ENCODE measurements around the gene FHOD3. TPM values are rescaled to one million over a fixed set of nuclear protein-coding genes. Genes with fewer than 3 reads are reported as not detected.

Gene FHOD3
- total and polyA plus RNA-seq, 7 experiments from 2014 or later, result not detected

- Histone ChIP-seq H3K9me3 (ENCODE audit: control insufficient read depth in 2 of 3, low read length in 3 of 3) (no peaks in the 10 kb centered on the region), H3K4me3 (ENCODE audit: low read length) (no peak overlapping the region), H3K4me1 (ENCODE audit: control insufficient read depth in 2 of 2, insufficient read depth in 2 of 2, low read length in 2 of 2) (no peaks in the 10 kb centered on the region), H3K27me3 (ENCODE audit: control insufficient read depth in 2 of 2, insufficient read depth in 2 of 2, low read length in 2 of 2) (no peaks in the 10 kb centered on the region), H3K36me3 (ENCODE audit: control insufficient read depth in 2 of 3, insufficient read depth in 3 of 3, low read length in 3 of 3) (no peaks in the 10 kb centered on the region), H3K27ac (ENCODE audit: low read depth, low read length) (no peak overlapping the region)
- H3K27ac Mint-ChIP-seq, result no peak overlapping the region
- ATAC-seq, result no peak
- POLR2A ChIA-PET, result no interaction called here
- H3K27me3 Mint-ChIP-seq, result peaks cover 0 to 35% (median 24%) of the 10 kb centered on the region in 5 donors
- peaks cover 0 to 2% (median 0%) of the 10 kb centered on the region in 7 donors for H3K4me1 Mint-ChIP-seq
- H3K36me3 Mint-ChIP-seq, result no peaks in the 10 kb centered on the region
- CTCF ChIA-PET, result no interaction called here
- no peak for DNase-seq
- H3K9me3 Mint-ChIP-seq, result peaks cover 0 to 5% (median 0%) of the 10 kb centered on the region in 11 donors
- intact Hi-C loops (cut with micrococcal nuclease), result no loop called here
- no peak overlapping the region for H3K4me3 Mint-ChIP-seq
Measured at GRCh38 chr18:36364911-36365624, 67.6 kb downstream of the FHOD3 start.

GRCh38 chr18:36365836-36366775 lies 68.6 kb downstream of the FHOD3 start:
- ATAC-seq, result no peak
- intact Hi-C loops (cut with micrococcal nuclease), result no loop called here
- H3K27ac Mint-ChIP-seq, result no peak overlapping the region

GRCh38 chr18:36366994-36367839 lies 69.7 kb downstream of the FHOD3 start:
- ChIA-PET CTCF (no interaction called here), POLR2A (no interaction called here)
- Mint-ChIP-seq H3K27ac (no peak overlapping the region), H3K9me3 (peaks cover 0 to 16% (median 3%) of the 10 kb centered on the region in 11 donors), H3K4me3 (no peak overlapping the region), H3K27me3 (peaks cover 0 to 38% (median 34%) of the 10 kb centered on the region in 5 donors), H3K4me1 (no peaks in the 10 kb centered on the region), H3K36me3 (peaks cover 0 to 6% (median 0%) of the 10 kb centered on the region in 5 donors)
- H3K4me3 ChIP-seq (ENCODE audit: low read length), result no peak overlapping the region
- intact Hi-C loops (cut with micrococcal nuclease), result no loop called here
- H3K4me1 ChIP-seq (ENCODE audit: control insufficient read depth in 2 of 2, insufficient read depth in 2 of 2, low read length in 2 of 2), result no peaks in the 10 kb centered on the region
- no peaks in the 10 kb centered on the region for H3K9me3 ChIP-seq (ENCODE audit: control insufficient read depth in 2 of 3, low read length in 3 of 3)
- H3K27me3 ChIP-seq (ENCODE audit: control insufficient read depth in 2 of 2, insufficient read depth in 2 of 2, low read length in 2 of 2), result no peaks in the 10 kb centered on the region
- ATAC-seq (no peak), DNase-seq (no peak)
- H3K27ac ChIP-seq (ENCODE audit: low read depth, low read length), result no peak overlapping the region
- no peaks in the 10 kb centered on the region for H3K36me3 ChIP-seq (ENCODE audit: control insufficient read depth in 2 of 3, insufficient read depth in 3 of 3, low read length in 3 of 3)

More at GRCh38 chr18:36365836-36366775, 68.6 kb downstream of the FHOD3 start:
- POLR2A ChIA-PET, result no interaction called here
- peaks cover 0 to 11% (median under 1%) of the 10 kb centered on the region in 11 donors for H3K9me3 Mint-ChIP-seq
- no peaks in the 10 kb centered on the region for H3K27me3 ChIP-seq (ENCODE audit: control insufficient read depth in 2 of 2, insufficient read depth in 2 of 2, low read length in 2 of 2)
- no peak for DNase-seq
- CTCF ChIA-PET, result no interaction called here
- no peaks in the 10 kb centered on the region for H3K36me3 ChIP-seq (ENCODE audit: control insufficient read depth in 2 of 3, insufficient read depth in 3 of 3, low read length in 3 of 3)
- H3K27me3 Mint-ChIP-seq, result peaks cover 0 to 31% (median 26%) of the 10 kb centered on the region in 5 donors
- no peak overlapping the region for H3K4me3 ChIP-seq (ENCODE audit: low read length)
- no peaks in the 10 kb centered on the region for H3K9me3 ChIP-seq (ENCODE audit: control insufficient read depth in 2 of 3, low read length in 3 of 3)
- peaks cover 0 to 2% (median 0%) of the 10 kb centered on the region in 7 donors for H3K4me1 Mint-ChIP-seq
- H3K4me1 ChIP-seq (ENCODE audit: control insufficient read depth in 2 of 2, insufficient read depth in 2 of 2, low read length in 2 of 2), result no peaks in the 10 kb centered on the region
- no peak overlapping the region for H3K27ac ChIP-seq (ENCODE audit: low read depth, low read length)
- H3K4me3 Mint-ChIP-seq, result no peak overlapping the region
- peaks cover 0 to 1% (median 0%) of the 10 kb centered on the region in 5 donors for H3K36me3 Mint-ChIP-seq

- ChIA-PET POLR2A (no interaction called here), CTCF (no interaction called here)
- Histone ChIP-seq H3K27me3 (ENCODE audit: control insufficient read depth in 2 of 2, insufficient read depth in 2 of 2, low read length in 2 of 2) (no peaks in the 10 kb centered on the region), H3K4me1 (ENCODE audit: control insufficient read depth in 2 of 2, insufficient read depth in 2 of 2, low read length in 2 of 2) (no peaks in the 10 kb centered on the region), H3K27ac (ENCODE audit: low read depth, low read length) (no peak overlapping the region), H3K4me3 (ENCODE audit: low read length) (no peak overlapping the region), H3K36me3 (ENCODE audit: control insufficient read depth in 2 of 3, insufficient read depth in 3 of 3, low read length in 3 of 3) (no peaks in the 10 kb centered on the region), H3K9me3 (ENCODE audit: control insufficient read depth in 2 of 3, low read length in 3 of 3) (no peaks in the 10 kb centered on the region)
- peaks cover 16 to 47% (median 44%) of the 10 kb centered on the region in 5 donors for H3K27me3 Mint-ChIP-seq
- peaks cover 0 to 6% (median 0%) of the 10 kb centered on the region in 5 donors for H3K36me3 Mint-ChIP-seq
- no peak overlapping the region for H3K27ac Mint-ChIP-seq
- DNase-seq, result no peak
- peaks cover 0 to 14% (median 3%) of the 10 kb centered on the region in 11 donors for H3K9me3 Mint-ChIP-seq
- ATAC-seq, result no peak
- intact Hi-C loops (cut with micrococcal nuclease), result no loop called here
- no peak overlapping the region for H3K4me3 Mint-ChIP-seq
- H3K4me1 Mint-ChIP-seq, result no peaks in the 10 kb centered on the region
Measured at GRCh38 chr18:36368889-36369288, 71.4 kb downstream of the FHOD3 start.

- H3K9me3 Mint-ChIP-seq, result peaks cover 0 to 14% (median 3%) of the 10 kb centered on the region in 11 donors
- ATAC-seq (no peak), DNase-seq (no peak)
- no peaks in the 10 kb centered on the region for H3K36me3 ChIP-seq (ENCODE audit: control insufficient read depth in 2 of 3, insufficient read depth in 3 of 3, low read length in 3 of 3)
- intact Hi-C loops (cut with micrococcal nuclease), result no loop called here
- no peak overlapping the region for H3K27ac Mint-ChIP-seq
- H3K27me3 ChIP-seq (ENCODE audit: control insufficient read depth in 2 of 2, insufficient read depth in 2 of 2, low read length in 2 of 2), result no peaks in the 10 kb centered on the region
- peaks cover 0 to 6% (median 0%) of the 10 kb centered on the region in 5 donors for H3K36me3 Mint-ChIP-seq
- no peak overlapping the region for H3K4me3 ChIP-seq (ENCODE audit: low read length)
- no peak overlapping the region for H3K27ac ChIP-seq (ENCODE audit: low read depth, low read length)
- CTCF ChIA-PET, result no interaction called here
- H3K9me3 ChIP-seq (ENCODE audit: control insufficient read depth in 2 of 3, low read length in 3 of 3), result no peaks in the 10 kb centered on the region
- POLR2A ChIA-PET, result no interaction called here
- H3K4me1 Mint-ChIP-seq, result no peaks in the 10 kb centered on the region
- peaks cover 32 to 51% (median 44%) of the 10 kb centered on the region in 5 donors for H3K27me3 Mint-ChIP-seq
- no peaks in the 10 kb centered on the region for H3K4me1 ChIP-seq (ENCODE audit: control insufficient read depth in 2 of 2, insufficient read depth in 2 of 2, low read length in 2 of 2)
- H3K4me3 Mint-ChIP-seq, result no peak overlapping the region
Measured at GRCh38 chr18:36372903-36373311, 75.4 kb downstream of the FHOD3 start.

GRCh38 chr18:36374262-36374661 lies 76.7 kb downstream of the FHOD3 start:
- peaks cover 32 to 51% (median 37%) of the 10 kb centered on the region in 5 donors for H3K27me3 Mint-ChIP-seq

More at GRCh38 chr18:36374262-36374661, 76.7 kb downstream of the FHOD3 start:
- Histone ChIP-seq H3K4me1 (ENCODE audit: control insufficient read depth in 2 of 2, insufficient read depth in 2 of 2, low read length in 2 of 2) (no peaks in the 10 kb centered on the region), H3K27ac (ENCODE audit: low read depth, low read length) (no peak overlapping the region), H3K9me3 (ENCODE audit: control insufficient read depth in 2 of 3, low read length in 3 of 3) (no peaks in the 10 kb centered on the region), H3K36me3 (ENCODE audit: control insufficient read depth in 2 of 3, insufficient read depth in 3 of 3, low read length in 3 of 3) (no peaks in the 10 kb centered on the region), H3K27me3 (ENCODE audit: control insufficient read depth in 2 of 2, insufficient read depth in 2 of 2, low read length in 2 of 2) (no peaks in the 10 kb centered on the region), H3K4me3 (ENCODE audit: low read length) (no peak overlapping the region)
- ChIA-PET CTCF (interaction anchor here (0.6 kb wide), 1 partner anchor 153 kb away, joined by 4 read pairs; no protein-coding TSS in a partner anchor), POLR2A (no interaction called here)
- DNase-seq, result no peak
- H3K4me3 Mint-ChIP-seq, result no peak overlapping the region
- H3K4me1 Mint-ChIP-seq, result no peaks in the 10 kb centered on the region
- peaks cover 0 to 6% (median 0%) of the 10 kb centered on the region in 5 donors for H3K36me3 Mint-ChIP-seq
- intact Hi-C loops (cut with micrococcal nuclease), result no loop called here
- H3K27ac Mint-ChIP-seq, result no peak overlapping the region
- no peak for ATAC-seq
- peaks cover 0 to 14% (median 3%) of the 10 kb centered on the region in 11 donors for H3K9me3 Mint-ChIP-seq

All from naive thymus-derived CD4-positive, alpha-beta T cell (primary cell).